Glomerular endothelial cell (primary cell): Measurements from ENCODE around the gene IL1RAPL2. TPM values are rescaled to one million over a fixed set of nuclear protein-coding genes. Genes with fewer than 3 reads are reported as not detected.

ENCODE experiments used
- DNase-seq: peaks from one replicate; pipeline ENCODE4 v3.0.0-alpha.2; 2011; ENCODE audit warnings: low read depth, low spot score; ENCODE audit errors: extremely low read depth
- total RNA-seq: library from RNA; depleted of rRNA; stranded (reverse); fragments of >200 nt; gene quantifications from 2 replicates; pipeline ENCODE4 v1.2.3, GENCODE V29; 2015

The IL1RAPL2 gene
- total RNA-seq, 1 donor from 2014 or later = not detected

DNA sequence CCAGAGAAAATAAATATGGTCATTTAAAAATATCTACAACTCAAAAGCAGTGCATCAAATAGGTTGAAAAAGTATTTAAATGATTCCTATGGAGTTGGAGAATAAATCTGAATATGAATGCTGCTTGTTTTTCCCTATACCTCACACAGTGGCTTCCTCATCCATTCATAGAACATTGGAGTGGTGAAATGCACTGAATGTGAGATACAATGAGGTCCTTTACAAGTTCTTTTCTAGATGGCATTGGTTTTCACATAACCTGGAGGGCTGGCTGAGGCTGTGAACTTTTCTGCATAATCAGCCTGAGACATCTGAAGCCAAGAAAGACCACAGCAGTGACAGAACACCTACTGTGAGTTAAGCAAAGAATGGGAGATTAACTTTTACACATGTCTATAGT, 977.3 kb downstream of the IL1RAPL2 start:
- no peak for DNase-seq

DNA sequence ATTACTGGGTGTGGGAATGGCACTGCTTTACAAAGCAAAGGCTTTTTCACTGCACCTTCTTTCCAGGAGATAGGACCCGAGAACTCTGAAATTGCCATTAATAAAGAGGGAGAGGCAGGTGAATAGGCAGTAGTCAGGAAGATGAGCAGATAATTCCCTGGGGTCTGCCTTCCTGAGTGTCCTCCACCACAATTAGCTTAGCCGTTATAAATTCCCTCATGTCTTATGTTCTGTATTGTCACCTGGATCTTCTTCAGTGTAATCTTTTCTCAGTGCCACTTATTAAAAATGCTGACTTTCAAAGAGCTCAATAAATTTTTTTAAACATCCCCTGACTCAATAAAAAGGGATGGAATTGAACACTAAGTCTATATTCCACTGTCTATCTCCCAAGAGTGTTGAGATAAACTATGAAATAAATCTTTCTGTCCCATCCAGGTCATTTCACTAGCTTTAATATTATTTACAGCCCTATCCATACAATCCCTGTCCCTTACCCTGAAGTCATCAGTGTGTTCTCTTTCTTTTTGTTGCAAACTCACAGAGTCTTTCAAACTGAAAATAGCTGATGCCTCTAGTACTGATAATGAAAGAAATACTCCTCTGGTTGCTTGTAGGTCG, 984.2 kb downstream of the IL1RAPL2 start:
- DNase-seq = no peak

DNA sequence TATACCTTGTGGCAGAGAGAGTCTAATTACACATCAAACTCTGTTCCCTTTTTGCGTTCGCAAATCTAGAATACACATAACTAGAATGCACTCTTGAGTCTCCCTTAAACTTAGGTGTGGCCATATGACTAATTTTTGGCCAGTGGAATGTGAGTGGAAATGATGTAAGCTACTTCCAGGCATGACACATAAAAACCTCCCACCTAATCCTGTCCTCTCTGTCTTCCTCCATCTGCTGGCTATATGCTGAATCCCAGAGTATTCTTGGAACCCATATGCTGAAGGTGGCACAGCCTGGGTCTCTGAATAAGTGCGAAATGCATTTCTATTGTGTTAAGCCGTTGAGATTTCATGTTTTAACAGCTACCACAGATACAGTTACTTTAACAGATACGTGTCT, 986.4 kb downstream of the IL1RAPL2 start:
- no peak for DNase-seq

DNA sequence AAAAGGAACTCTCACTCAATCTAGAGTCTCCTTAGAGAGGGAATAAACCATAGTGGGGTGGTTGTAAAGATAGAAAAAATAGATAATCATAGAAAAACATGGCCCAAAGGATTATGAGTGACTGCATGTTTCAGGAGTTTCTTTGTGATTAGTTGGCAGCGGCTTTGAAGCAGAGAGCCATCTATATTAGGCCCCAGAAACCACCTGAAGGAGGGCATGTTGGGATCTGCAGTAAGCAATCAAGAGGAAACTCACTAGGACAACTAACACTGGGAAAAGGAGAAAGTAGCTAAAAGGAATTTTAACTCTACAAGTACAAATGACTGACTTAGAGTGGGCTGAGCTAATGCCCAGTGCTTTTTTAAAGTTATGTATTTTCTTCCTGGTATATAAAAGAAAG, 987.1 kb downstream of the IL1RAPL2 start:
- no peak for DNase-seq

DNA sequence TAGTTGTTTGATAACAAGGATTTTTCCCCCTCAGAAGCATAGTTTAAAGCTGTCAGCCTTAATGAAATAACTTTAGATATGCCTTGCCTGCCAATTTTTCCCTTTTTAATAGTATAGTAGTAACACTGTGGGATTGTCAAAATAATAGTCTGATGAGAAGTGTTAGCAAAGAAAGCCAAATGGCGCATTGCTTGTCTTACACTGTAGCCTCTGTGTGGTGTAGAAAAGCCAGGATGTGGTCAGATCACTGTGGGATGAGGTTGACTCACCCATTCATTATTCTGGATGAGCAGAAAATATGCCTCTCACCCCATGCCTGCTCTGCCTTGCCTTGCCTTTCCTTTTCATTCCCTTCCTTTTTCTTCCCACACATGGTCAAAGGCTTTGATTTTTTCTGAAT, 998.5 kb downstream of the IL1RAPL2 start:
- DNase-seq = no peak

DNA sequence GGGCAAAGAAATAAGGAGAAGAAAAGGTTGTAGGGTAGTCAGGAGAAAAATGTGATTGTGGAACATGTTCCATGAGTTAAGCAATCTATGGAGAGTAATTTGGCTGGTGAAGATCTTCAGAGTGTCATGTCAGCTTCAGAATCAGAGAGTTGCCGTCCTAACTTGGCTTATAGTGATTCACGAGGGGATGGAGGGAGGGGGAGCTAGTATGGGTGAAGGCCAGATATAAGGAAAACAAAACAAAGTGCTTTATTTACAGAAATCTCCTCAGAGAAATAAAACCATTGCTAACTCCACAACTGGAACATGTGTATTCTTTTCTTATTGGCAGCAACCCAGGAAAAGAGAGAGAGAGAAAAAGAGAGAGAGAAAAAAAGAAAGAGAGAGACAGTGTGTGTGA, 999.9 kb downstream of the IL1RAPL2 start:
- DNase-seq = no peak

DNA sequence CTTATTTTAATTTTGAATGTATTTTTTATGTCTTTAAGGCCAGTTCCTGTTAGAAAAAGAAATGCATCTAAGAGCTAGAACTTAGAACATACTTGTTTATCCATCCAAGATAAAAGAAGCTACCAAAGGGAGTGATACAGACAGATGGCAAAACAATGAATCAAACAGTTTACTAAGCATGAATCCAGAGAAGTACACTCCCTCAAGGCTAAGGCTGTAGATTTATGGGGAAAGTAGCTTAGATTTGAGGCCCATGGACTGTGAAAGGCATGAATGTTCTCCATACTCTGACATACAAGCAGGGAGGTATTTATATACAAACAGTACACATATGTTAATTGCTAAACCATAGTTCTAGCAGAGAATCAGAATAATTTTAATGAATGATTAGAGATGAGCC, 1001.1 kb downstream of the IL1RAPL2 start:
- no peak for DNase-seq

DNA sequence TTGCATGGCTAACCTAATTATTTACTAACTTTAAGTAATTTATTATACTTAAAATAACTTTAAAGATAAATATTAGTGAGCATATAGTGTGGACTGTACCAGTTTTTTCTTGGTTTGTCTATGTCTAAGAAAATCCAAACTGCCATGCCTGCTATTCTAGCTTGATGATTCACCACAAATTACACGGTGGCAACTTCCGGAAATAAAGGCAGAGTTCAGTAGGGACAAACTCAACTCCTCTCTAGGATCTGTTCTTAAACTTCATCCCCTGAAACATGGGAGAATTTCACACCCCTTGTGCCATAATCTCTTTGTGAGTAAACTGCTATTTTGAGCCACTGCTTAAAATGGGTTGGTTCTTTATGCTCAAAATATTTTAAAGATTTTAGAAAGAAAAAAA, 1042.7 kb downstream of the IL1RAPL2 start:
- no peak for DNase-seq

DNA sequence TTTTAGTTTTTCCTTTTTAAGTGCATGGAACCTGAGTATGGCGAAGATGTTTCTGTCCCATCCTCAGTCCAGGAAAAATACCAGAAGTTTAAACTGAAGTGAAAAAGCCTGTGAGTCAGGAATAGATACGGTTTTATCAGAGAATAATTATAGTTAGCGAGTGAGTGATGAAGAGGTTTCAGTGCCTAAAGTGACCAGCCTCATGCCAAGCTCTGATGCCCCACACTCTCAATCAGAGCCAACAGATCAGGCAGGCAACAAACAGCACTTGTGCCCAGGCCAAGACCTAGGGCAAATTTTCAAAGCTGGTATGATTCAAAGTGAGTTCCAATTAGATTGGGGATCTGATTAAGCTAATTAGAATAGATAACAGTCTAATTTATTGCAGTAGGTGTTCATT, 1043.5 kb downstream of the IL1RAPL2 start:
- no peak for DNase-seq

DNA sequence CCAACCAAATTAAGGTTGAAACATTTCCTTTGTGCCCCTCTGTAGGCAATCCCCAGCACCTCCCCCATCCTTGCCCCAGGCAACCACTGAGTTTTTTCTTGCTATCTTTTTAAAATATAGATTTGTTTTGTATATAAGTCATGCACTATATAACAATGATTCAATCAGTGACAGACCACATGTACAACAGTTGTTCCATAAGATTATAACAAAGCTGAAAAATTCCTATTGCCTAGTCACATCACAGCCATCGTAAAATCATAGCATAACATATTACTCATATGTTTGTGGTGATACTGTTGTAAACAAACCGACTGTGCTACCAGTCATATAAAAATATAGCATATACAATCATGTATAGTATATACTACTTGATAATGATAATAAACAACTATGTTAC, 1044.4 kb downstream of the IL1RAPL2 start:
- no peak for DNase-seq

DNA sequence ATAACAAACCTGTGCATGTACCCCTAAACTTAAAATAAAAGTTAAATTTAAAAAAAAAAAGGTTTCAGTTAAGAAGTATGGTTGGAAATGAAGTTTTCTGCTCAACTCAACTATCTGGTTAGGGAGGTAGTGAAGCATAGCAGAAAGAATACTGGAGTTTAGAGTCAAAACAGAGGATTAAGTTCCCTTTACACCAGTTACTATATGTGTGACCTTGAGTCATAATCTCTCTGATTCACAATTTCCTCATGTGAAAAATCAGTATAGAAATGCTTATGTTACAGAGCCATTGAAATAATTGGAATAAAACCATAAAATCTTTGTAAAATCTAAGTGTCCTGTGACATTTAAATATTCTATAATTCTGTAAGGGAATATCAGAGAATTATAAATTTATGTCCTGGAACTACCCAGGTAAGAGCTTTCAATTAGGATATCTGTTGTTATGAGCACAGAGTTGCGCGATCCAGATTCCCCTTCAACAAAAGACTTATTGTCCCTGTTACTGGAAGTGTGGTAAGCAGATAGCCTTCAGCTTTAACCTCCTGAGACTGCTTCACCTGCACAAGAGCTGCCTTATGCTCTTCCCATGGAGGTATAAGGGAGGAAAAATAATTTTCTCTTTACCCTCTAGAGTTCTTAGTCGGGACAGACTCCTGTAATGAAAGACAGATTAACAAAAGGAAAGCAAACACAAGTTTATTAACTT, 1052.5 kb downstream of the IL1RAPL2 start:
- no peak for DNase-seq

DNA sequence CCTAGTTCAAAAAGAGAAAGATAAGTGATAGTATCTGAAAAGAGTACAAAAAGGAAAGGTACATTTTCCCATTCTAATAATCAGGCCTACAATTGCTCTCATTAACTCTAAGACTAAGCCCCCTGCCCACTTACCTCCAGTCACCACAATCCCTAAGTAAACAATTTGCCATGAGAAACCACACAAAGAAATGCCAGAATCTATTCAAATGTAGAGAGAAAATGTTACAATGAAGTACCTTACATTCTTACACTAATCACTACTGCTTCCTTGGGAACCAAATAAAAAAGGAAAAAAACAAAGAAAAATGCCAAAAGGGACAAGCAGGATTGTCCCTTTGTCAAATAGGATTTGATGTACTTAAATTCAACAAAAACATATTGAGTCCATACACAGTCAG, 1068.2 kb downstream of the IL1RAPL2 start:
- no peak for DNase-seq

DNA sequence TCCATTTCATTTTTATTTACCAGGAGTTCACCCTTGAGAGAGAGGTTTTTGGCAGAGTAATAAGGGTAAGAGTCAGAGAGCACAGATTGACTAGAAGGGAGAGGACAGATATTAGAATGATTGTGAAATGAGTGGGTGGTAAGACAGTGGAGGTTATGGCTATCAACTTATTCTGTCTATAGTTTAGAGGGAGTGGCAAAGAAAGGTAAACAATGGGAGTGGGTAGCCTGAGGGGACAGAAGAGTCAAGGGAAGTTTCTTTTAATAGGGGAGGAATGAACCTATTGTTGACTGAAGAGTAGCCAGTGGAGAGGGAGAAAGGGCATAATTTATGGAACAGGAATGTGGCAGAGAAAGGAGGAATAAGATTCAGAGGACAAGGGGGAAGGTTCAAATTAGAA, 1069.8 kb downstream of the IL1RAPL2 start:
- DNase-seq = no peak

DNA sequence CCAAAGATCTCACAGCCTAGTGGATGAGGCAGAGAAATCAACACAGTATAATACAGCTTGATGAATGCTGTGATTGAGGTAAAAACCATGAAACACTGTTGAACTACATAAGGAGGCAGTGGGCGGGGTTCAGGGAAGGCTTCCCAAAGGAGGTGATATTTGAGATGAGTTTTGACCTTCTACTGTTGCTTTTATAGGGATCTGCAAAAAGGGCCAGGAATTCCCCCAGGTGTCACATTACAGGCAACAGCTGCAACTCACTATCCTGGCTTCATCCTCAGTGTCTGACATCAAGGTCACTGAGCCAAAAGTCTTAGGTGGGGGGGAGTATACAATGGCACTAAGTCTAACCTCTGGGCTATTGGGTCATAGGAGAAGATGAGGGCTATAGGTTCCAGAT, 1070.7 kb downstream of the IL1RAPL2 start:
- DNase-seq = no peak

DNA sequence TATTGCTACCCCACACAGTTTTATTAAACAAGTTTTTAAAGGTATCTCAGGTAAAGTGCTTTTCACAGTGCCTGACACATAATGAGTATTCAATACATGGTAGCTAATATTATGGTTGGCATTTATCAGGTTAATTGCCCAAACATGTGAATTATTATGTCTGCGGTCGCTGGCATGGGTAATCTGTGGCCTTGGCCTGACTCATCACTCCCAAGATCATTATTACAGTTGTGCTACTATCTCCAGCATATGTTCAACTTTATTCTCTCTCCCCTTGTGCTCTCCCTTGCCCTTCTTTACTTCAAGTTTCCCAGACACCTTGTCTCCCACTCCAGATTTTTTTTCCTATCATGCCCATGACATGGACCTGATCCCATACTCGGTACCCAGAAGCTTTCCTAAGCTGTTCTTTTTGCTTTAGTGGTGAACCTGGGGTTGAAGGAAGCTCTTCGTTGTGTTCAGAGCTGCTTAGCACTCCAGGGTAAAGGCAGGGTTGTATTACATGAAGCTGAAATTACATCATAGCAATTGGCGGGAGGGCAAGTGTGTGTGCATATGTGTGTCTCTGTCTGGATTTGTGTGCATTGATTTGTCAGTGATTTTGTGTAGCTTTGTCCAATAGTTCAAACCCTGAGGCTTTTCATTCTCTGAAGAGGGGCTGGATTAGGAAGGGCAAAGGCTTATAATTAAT, 1079.8 kb downstream of the IL1RAPL2 start:
- no peak for DNase-seq

DNA sequence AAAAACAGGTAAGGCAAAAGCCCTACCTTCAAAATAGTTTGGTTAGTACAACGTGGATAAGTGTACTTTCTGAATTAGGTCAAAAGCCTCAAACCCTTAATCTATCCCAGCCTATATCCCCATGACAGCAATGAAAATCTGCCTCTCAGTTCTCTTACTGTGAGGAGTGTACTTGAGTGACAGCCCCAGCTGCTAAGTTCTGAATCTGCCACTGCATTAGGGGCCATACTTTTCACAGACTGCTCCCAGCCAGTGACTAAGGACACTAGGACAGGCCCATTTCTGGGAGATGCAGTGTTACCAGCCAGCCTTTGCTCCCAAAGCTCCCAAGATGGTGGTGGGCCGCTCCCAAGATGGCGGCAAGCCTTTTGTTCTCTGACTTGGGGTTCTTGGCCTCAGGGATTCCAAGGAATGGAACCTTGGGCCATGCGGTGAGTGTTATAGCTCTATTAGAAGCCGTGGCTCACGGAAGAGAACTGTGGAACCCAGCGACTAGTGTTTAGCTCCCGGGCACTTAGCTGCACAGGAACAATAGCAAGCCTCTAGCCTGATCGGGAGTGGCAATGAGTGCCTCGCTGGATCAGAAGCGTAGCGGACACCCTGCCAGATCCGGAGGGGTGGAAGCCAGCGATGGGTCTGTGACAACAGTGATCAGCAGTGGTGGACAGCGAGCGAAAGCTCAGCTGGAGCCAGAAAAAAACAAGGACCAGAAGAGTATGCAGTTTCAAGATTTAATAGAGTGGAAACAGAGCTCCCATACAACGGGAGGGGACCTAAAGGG, 1080.8 kb downstream of the IL1RAPL2 start:
- DNase-seq = no peak

DNA sequence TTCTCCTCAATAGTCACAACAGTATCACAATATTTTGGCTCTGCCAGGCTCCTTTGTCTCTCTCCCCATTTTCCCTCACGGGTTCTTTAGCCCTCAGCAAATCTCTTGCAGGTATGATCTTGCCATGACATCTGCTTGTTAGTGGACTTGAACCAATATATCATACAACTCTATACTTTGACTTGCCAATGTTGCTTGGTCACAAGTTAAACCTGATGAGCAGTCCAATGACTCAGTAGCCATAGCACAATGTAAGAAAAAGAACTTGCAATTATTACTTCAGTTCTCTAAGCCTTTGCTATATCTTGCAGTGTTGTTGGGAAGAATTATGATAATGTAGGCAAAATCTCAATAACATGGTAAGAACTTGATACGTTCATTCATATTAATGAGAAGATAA, 1081.8 kb downstream of the IL1RAPL2 start:
- no peak for DNase-seq

DNA sequence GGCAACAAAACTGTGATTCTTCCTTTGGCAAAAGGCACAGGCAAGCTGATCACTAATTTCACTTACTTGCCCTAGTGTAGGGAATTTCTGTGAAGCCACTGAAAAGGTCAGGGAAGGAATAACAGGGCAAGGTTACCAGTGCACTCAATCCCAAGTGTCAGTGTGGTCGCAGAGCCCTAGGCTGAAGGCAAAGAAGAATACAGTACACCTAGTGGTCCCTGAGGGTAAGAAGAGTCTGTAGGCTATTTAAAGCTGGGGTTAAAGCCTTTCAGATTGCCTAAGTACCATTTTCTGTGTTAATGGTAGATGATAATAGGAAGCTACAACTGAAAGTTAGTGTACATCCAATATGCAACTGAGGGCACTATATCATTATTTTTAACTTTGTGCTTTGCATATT, 1082.7 kb downstream of the IL1RAPL2 start:
- DNase-seq = no peak

DNA sequence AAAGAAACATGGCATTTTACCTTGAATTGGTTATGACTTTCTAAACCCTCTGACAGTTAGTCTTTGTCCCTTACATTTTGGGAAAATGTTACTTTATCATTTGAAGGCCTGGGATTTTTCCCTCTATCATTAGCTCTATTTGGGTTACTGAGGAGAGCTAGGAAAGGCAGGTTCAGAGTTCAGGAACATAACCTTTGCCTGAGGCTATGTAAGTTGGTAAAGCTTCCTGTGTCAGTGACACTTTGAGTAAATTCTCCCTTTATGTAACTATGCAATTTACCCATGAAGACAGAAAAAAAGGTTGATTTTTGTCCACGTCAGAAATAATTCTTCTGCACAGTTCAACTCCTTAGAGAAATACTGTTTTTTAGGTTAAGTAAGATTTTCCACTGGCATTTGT, 1084.6 kb downstream of the IL1RAPL2 start:
- no peak for DNase-seq

DNA sequence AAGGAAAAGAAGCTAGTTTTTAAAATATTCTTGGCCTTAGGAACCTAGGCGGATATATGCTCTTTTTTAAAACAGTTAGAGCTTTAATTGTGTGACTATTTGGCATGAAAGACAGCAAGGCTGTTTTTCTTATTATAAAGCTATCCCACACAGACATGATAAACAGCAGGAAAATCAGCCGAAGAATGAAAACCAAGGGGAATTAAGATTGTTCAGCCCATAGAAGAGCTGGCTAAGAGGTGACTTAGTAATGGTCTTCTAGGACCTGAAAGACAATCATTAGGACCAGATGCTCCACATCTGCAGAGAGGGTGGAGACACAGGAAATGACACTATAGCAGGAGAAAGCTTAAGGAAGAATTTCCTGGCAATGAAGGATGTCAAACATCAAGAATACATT, 1085.0 kb downstream of the IL1RAPL2 start:
- no peak for DNase-seq

DNA sequence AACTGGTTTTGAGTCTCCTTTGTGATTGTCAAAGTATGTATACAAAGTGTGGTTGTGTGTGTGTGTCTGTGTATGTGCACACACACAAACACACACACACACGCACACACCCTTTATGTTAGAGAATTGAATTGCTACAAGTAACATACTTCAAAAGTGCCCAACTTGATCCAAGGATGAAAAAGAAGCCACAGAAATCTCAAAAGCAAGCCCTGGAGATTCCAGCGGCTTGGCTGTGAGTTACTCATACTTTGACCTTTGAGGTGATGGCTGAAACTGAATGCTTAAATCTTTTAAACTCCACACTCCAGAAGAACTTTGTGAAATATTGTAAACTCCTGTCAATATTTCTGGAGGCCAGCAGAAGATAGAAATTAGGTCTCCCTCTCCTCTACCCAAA, 1087.9 kb downstream of the IL1RAPL2 start:
- no peak for DNase-seq
